ENCODE results near the gene LRFN4. TPM values are rescaled to one million over a fixed set of nuclear protein-coding genes. Genes with fewer than 3 reads are reported as not detected.
A peak's percentile ranks its signal among the peaks of the same experiment; 100 is the strongest.

LRFN4 gene
- total and polyA plus RNA-seq, 10 donors = 3.3 to 12.0 (median 8.0) TPM

- 87 to 96% (median 94%) methylated on average over 10 of the region's 10 CpGs for WGBS, 5 donors
- Histone ChIP-seq H3K27me3 (replicated peaks in 1 of 7) (no peaks in the 10 kb centered on the region), H3K36me3 (no peaks in the 10 kb centered on the region), H3K9me3 (no peaks in the 10 kb centered on the region), H3K27ac (no peak overlapping the region), H3K4me1 (peaks cover 0 to 2% (median 0%) of the 10 kb centered on the region in 6 donors), H3K4me3 (no peak overlapping the region)
- intact Hi-C loops (cut with DNase I; ENCODE audit: low total_unique reads) = no loop called here
- DNase-seq = no peak
- no peak for TF ChIP-seq CTCF (IDR thresholded peaks at IDR 0.05 in 8 of 11, conservative IDR thresholded peaks at IDR 0.05 in 3 of 11)
- no peak for TF ChIP-seq POLR2A (IDR thresholded peaks at IDR 0.05)
- TF ChIP-seq POLR2AphosphoS5 (IDR thresholded peaks at IDR 0.05) = no peak
Observed at GRCh38 chr11:66888282-66888681, 31.4 kb downstream of the LRFN4 start.

GRCh38 chr11:66889960-66890359 is 33.1 kb downstream of the LRFN4 start:
- Histone ChIP-seq H3K4me3 (no peak overlapping the region), H3K4me1 (no peaks in the 10 kb centered on the region), H3K27me3 (replicated peaks in 1 of 7) (peaks cover 0 to 4% (median 0%) of the 10 kb centered on the region in 7 donors), H3K36me3 (no peaks in the 10 kb centered on the region), H3K9me3 (no peaks in the 10 kb centered on the region), H3K27ac (no peak overlapping the region)
- DNase-seq = no peak
- WGBS, 5 donors = 81 to 88% (median 84%) methylated on average over 8 of the region's 8 CpGs
- TF ChIP-seq CTCF (IDR thresholded peaks at IDR 0.05 in 8 of 11, conservative IDR thresholded peaks at IDR 0.05 in 3 of 11) (no peak), POLR2A (IDR thresholded peaks at IDR 0.05) (no peak), POLR2AphosphoS5 (IDR thresholded peaks at IDR 0.05) (no peak)
- intact Hi-C loops (cut with DNase I; ENCODE audit: low total_unique reads) = no loop called here

- H3K36me3 ChIP-seq = no peaks in the 10 kb centered on the region
- no peak for DNase-seq
- WGBS, 5 donors = 50 to 71% (median 62%) methylated on average over 14 of the region's 14 CpGs
- H3K9me3 ChIP-seq = no peaks in the 10 kb centered on the region
- H3K4me1 ChIP-seq = no peaks in the 10 kb centered on the region
- H3K27ac ChIP-seq = peak overlapping the region in 3 of 8 donors; percentile 18 to 40 (median 33)
- TF ChIP-seq POLR2A (IDR thresholded peaks at IDR 0.05) (no peak), POLR2AphosphoS5 (IDR thresholded peaks at IDR 0.05) (no peak), CTCF (IDR thresholded peaks at IDR 0.05 in 8 of 11, conservative IDR thresholded peaks at IDR 0.05 in 3 of 11) (no peak)
- no peak overlapping the region for H3K4me3 ChIP-seq
- intact Hi-C loops (cut with DNase I; ENCODE audit: low total_unique reads) = no loop called here
- H3K27me3 ChIP-seq (replicated peaks in 1 of 7) = peaks cover 0 to 4% (median 0%) of the 10 kb centered on the region in 7 donors
Observed at GRCh38 chr11:66891851-66892660, 35.2 kb downstream of the LRFN4 start.

- no peaks in the 10 kb centered on the region for H3K4me1 ChIP-seq
- TF ChIP-seq POLR2AphosphoS5 (IDR thresholded peaks at IDR 0.05) (no peak), CTCF (IDR thresholded peaks at IDR 0.05 in 8 of 11, conservative IDR thresholded peaks at IDR 0.05 in 3 of 11) (no peak), POLR2A (IDR thresholded peaks at IDR 0.05) (no peak)
- no peaks in the 10 kb centered on the region for H3K9me3 ChIP-seq
- H3K27ac ChIP-seq = no peak overlapping the region
- intact Hi-C loops (cut with DNase I; ENCODE audit: low total_unique reads) = no loop called here
- no peaks in the 10 kb centered on the region for H3K36me3 ChIP-seq
- H3K27me3 ChIP-seq (replicated peaks in 1 of 7) = peaks cover 0 to 4% (median 0%) of the 10 kb centered on the region in 7 donors
- DNase-seq = no peak
- H3K4me3 ChIP-seq = no peak overlapping the region
- WGBS, 5 donors = 59 to 76% (median 67%) methylated on average over 6 of the region's 6 CpGs
Observed at GRCh38 chr11:66892911-66893310, 36.0 kb downstream of the LRFN4 start.

All from spleen (tissue), 11 donors.